Gastroesophageal sphincter (tissue), 3 donors: ENCODE measurements around the gene NAALADL2.

Experiments
- EP300 ChIP-seq: sonication (generic); formaldehyde crosslinking; IDR thresholded peaks from one replicate; pipeline ENCODE4 v1.6.1; 2017; ENCODE audit warnings: antibody characterized with exemption, mild to moderate bottlenecking
- POLR2A ChIP-seq, 2 donors: fragments of 450-650 bp; IDR thresholded peaks; one replicate each; pipeline ENCODE4 v1.6.1; 2017; ENCODE audit warnings: antibody characterized with exemption in 2 of 2, mild to moderate bottlenecking in 2 of 2, moderate library complexity in 1 of 2
- TF ChIP-seq, protein P1 (sequence below), 4 experiments: fragments of 200-600 bp in 2 of 4; fragments of 450-650 bp in 2 of 4; sonication (generic) in 1 of 4; IDR thresholded peaks; one replicate each; pipeline ENCODE4 v1.5.1; 2017 to 2019; ENCODE audit warnings: antibody characterized with exemption in 4 of 4, mild to moderate bottlenecking in 2 of 4, moderate library complexity in 2 of 4

DNA sequence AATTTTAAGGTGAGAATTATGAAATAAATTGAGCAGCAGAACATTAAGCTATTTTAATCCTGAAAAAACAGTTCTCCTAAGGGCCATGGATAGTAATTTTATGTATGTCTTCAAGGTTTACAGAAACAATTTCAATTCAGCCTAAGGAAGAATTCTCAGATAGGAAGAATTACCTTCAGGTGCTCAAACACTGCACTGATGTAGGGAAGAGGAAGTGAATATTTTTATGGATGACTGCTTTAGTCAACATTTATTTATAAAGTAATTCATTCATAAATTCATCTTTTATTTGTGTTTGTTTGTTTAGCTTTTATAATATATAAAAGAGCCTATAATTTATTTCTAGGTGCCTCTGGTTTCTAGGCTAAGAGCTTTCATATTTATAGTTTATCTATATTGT lies 620.7 kb downstream of the NAALADL2 start:
- TF ChIP-seq, protein P1, sequence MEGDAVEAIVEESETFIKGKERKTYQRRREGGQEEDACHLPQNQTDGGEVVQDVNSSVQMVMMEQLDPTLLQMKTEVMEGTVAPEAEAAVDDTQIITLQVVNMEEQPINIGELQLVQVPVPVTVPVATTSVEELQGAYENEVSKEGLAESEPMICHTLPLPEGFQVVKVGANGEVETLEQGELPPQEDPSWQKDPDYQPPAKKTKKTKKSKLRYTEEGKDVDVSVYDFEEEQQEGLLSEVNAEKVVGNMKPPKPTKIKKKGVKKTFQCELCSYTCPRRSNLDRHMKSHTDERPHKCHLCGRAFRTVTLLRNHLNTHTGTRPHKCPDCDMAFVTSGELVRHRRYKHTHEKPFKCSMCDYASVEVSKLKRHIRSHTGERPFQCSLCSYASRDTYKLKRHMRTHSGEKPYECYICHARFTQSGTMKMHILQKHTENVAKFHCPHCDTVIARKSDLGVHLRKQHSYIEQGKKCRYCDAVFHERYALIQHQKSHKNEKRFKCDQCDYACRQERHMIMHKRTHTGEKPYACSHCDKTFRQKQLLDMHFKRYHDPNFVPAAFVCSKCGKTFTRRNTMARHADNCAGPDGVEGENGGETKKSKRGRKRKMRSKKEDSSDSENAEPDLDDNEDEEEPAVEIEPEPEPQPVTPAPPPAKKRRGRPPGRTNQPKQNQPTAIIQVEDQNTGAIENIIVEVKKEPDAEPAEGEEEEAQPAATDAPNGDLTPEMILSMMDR (IDR thresholded peaks at IDR 0.05): no peak
- TF ChIP-seq POLR2A (IDR thresholded peaks at IDR 0.05) (no peak), EP300 (no peak)
